EL (cell line): ENCODE results near the gene CCNQ.
"Not testable (repeated sequence)": the region's sequence is repeated elsewhere in the genome, so short reads cannot be mapped to it uniquely, and the experiment has no call there.

Experiments used
- DNase-seq: peaks from one replicate; pipeline ENCODE4 v3.0.0-alpha.2; 2016

Gene CCNQ

GRCh38 chrX:153622661-153623309 lies 23.8 kb upstream of the CCNQ start:
- DNase-seq, result no peak

DNA sequence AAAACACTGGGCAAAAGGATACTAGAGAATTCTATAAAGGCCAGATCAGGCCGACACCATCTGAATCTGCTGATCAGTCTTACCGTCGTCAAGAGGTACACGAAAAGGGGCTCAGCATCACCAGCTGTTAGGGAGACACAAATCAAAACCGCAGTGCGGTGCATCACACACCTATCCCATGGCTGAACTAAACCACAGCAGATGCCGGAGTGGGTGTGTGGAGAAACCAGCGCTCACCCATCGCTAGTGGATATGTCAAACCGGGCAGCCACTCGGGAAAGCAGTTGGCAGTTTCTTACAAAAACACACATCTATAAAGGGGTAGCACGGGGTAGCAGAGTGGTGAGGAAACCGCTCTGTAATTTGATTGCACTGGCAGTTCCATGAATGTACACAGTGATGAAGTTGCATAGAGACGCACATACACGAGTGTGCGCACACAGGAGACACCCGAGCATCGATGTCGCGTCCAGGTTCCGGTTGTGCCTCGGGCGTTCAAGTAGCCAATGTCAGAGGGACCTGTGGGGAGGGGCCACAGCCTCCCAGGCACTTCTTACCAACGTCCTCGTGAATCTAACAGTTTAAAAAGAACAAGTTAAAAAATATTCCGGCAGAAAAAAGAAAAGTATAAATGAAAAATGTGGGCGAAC lies 23.1 kb upstream of the CCNQ start:
- DNase-seq, result no peak

DNA sequence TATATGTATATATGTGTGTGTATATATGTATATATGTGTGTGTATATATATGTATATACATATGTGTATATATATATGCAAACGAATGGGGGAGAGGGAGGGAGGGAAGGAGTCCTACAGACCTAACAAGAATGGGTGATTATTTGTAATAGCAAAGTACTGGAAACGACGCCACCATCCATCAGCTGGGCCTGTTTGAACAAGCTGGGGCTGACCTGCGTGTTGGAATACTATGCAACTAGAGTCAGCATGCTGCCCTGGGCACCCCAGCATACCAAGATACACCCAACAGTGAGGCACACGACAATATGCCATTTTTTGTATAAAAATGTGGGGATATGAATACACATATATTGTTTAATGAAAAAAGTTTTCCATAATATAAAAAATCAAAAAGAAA lies 21.6 kb upstream of the CCNQ start:
- no peak for DNase-seq

DNA sequence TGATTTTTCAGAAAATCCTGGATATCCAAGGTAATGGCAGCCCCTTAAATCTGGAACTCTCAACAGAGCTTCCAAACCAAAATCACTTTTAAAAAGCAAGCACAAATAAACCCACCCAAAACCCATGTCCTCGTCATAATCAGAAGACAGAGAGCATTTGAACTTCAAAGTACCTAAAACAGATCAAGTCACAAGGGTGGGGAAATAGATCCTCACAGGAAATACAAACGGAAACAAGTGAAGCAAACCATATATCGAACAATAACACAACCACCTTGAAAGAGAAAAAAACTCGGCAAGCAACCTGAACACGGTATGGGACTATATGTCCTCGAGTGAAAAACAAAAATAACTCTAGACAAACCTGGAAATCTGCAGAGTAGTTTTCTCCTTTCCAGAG lies 15.9 kb upstream of the CCNQ start:
- DNase-seq, result no peak

DNA sequence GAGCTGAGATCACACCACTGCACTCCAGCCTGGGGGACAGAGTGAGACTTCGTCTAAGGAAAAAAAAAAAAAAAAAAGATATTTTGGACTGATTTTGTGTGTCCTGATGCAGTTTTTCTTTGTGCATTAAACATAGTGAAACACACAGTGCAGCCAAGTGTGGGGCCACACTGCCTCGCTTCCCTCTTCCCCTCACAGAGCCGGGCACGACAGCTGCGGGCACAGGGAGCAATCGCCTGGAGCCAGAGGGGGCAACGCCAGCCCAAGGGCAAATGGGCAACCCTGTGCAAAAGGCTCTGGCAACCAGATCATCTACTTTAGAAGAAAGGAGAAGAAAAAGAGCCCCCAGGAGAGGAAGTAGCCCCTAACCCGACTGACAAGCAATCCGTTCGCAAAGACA lies 13.5 kb upstream of the CCNQ start:
- DNase-seq, result no peak

DNA sequence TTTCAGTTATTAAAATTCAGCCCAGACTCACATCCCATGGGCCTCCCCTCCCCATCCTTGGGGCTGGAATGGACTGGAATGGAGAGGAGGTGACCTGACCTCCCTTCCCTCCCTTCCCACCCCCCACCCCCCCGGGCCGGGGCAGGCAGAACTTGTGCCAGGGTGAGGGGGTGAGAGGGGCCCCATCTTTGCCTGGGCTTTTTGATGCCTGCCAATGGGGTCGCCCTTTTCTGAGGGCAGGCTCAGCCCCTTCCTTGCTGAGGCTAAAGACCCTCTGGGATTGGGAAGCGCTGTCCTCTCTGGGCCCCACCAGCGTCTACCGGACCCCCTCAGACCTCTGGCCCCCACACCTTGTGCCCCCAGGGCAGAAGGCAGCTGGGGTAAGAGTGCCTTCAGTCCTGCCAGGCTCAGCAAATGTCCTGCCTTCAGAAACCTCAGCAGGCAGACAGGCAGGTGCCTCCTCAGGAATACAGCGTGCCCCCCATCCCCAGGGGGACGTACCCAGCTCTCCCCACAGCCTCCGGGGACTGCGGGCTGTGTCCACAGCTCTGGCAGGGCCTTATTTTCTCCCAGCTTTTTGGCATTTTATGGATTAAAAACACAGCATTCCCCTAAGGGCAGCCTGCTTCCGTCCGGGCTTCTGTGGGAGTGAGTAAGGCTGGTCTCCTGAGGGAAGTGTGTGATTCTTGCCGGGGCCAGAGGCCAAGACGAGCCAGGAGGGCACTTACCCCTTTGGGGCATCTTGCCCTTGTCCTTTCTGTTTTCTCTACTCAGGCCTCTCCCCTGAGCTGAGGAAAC lies 12.6 kb upstream of the CCNQ start:
- no peak for DNase-seq

GRCh38 chrX:153610836-153611213 lies 11.9 kb upstream of the CCNQ start:
- DNase-seq, result no peak

DNA sequence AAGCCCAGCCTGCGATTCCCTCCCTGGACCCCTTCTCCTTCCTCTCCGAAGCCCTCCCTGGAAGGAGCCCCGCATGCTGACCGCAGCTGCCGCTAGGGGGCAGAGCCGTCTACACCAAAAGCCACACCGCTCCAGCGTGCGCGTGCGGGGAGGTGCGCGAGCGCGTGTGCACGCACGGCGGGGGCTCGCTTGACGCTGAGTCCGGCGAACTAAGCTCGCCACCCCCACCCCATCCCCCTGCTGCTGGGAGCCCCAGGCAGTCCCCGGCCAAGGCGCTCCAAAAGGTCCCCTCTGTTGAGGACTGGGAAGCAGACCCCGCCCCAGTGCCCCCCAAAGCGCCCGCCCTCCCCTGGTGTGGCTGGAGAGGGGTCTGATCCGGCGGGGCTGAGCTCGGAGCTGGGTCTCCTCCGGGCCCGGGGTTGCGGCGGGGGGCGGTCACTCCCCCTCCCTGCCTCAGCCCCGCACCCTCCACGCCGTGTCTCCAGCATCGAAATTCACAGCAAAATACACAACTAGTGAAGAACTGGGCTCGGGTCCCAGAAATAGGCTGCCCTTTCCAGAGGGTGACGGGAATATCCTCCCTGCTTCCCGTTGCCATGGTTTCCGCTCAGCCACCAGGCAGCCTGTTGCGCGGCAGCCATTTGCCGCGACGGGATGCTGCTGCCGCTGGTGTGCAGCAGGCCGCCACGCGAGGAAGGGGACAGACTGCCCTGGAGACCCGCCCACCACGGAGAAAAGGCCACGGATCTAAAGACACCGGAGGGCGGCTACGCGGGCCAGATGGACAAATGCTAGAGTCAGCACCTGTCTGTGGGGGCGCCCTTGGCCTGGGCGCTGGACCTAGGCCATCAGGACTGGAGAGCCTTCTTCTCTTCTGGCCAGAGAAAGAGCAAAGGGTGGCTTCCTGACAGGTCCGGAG lies 11.2 kb upstream of the CCNQ start:
- peak; percentile 62 for DNase-seq

- DNase-seq, result peak; percentile 37
Observed at GRCh38 chrX:153608806-153609205, 9.9 kb upstream of the CCNQ start.

- DNase-seq, result no peak
Observed at GRCh38 chrX:153608376-153608775, 9.4 kb upstream of the CCNQ start.

DNA sequence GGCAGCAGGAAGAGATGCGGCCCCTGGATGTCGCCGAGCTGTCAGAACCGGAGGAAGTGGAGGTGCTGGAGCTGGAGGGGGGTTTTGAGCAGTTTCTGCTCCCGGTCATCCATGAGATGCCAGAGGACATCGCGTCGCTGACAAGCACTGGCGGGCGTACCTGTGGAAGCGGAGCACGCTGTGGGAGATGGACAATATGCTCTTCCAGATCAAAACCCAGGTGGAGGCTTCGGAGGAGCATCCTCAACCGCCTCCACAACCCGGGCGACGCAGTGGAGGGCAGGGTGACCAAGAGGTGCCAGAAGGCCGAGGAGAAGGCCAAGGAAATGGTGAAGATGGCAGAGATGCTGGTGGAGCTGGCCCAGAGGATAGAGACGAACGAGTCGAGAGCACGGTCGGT lies 7.6 kb upstream of the CCNQ start:
- DNase-seq, result no peak

- not testable (repeated sequence) for DNase-seq
Observed at GRCh38 chrX:153604666-153605380, 5.9 kb upstream of the CCNQ start.

GRCh38 chrX:153603131-153603656 lies 4.3 kb upstream of the CCNQ start:
- DNase-seq, result no peak

DNA sequence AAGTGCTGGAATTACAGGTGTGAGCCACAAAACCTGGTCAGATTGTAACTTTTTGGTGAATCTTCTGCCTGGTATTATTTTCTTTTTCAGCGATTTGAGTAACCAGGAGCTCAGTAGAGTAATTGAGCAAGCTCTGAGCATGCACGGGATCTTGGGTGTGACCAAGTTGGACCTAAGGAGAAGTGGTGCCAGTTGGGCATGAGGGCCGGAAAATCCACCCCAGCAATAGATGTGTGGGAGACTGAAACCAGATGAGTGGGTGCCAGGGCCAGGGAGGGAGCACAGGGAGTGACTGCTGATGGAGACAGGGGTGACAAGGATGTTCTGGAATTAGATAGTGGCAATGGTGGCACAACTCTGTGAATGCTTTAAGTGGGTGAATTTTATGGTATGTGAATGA lies 3.7 kb upstream of the CCNQ start:
- no peak for DNase-seq

DNA sequence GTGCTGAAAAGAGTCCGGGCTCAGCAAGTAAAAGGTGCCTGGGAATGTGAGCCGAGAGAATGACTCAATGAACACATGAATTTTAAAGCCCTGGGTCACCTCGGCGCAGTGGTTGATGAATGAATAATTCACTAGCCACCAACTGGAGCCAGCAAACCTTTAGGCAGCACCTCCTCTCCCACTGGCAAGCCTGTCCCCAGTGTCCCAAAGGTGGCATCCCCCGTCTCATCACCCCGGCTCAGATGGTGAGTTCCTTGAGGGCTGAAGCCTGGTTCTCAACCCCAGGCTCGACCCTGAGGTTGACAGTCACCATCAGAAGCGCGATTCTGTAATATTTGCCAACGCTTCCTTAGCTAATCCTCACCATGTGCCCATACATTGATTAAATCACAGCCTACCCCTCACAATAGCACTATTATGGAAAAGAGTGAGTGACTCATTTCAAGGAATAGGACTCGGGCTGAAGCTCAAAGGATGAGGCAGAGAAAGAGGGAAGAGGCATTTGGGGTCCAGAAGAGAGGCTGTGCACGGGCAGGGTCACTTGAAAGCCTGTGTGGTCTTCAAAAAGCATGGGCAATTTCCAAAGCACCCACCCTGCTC lies 2.7 kb upstream of the CCNQ start:
- DNase-seq, result no peak

DNA sequence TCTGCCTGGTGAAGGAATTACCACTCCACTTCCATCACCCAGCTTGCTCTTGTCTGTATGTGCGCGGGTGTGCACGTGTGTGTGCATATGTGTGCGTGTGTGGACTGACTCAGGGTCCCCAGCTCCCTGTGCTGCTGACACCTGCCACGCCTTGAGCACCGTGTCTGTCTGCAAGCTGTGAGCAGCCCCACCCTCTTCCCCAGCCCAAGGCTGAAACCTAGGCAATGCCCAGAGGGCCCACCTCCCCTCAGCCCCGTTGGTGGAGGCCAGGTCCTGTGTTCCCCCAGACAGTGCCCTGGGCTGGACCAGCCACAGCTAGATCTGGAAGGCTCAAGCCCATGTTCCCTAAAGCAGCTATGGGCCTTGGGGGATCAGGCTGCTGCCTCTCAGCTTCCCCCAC lies 2.0 kb upstream of the CCNQ start:
- DNase-seq, result no peak

DNA sequence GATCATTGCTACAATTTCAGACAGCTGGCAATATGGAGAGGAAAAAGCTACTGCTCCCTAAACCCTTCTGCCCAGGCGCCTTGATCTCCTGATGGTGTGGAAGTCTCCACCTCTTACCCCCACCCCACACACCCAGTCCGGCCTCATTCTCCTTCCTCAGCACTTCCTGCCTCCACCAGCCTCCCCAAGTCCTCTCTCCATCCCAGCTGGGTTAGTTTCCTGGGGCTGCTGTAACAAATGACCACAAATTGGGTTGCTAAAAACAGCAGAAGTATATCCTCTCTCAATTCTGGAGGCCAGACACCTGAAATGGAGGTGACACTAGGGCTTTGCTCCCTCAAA lies 1.1 kb upstream of the CCNQ start:
- peak; percentile 28 for DNase-seq

DNA sequence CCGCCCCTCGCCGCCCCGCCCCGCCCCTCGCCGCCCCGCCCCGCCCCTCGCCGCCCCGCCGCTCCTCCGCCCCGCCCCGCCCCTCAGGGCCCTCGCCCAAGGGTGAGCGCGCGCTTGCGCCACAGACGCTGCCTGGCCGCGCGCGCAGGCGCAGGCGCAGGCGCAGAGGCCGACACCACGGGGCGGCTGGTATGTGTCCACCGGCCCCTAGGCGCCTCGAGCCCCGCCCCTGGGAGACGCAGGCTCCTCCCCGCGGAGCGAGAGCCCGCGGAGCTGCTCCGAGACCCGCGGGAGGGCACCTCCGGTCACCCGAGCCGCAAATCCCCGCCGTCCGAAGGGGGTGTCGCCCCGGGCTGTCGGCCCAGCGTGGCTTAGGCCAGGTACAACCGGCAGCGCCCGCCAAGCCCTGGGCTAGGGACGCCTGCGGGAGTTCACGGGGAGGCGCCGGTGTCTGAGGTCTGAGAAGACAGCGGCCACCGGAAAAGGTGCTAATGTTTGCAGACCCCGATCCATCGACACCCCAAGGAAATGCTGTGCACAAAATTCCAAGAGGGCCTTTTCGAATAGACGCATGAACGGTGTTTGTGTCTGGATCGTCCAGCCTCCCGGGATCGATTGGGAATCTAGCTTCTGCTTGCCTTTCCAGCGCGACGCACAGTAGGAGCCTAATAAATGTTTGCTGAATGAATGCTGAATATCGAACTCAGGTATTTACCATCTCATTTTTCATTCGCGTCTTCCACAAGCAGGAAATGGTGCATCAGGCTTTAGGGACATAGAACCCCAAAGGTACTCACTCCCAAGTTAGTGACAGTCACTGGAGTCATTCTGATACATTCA lies 473 bp upstream of the CCNQ start:
- DNase-seq, result peak; percentile 83

GRCh38 chrX:153596981-153597750 lies 1.8 kb downstream of the CCNQ start:
- DNase-seq, result no peak
